ENCODE results near the gene CMTM1.

The CMTM1 gene

GRCh38 chr16:66551348-66551759 lies 14.9 kb upstream of the CMTM1 start:
- Histone ChIP-seq H3K9me3 (ENCODE audit: insufficient read depth, low read depth, low read length) (no peaks in the 10 kb centered on the region), H3F3A (ENCODE audit: low read depth) (peaks cover 14% of the 10 kb centered on the region; the same call in 1 of the 2 replicates), H3K79me2 (ENCODE audit: insufficient read depth, low read length) (peaks cover 68% of the 10 kb centered on the region), H3K9me2 (replicated peaks; ENCODE audit: low read depth, low read length) (no peaks in the 10 kb centered on the region), H3K4me2 (ENCODE audit: low read depth, low read length, poor library complexity, severe bottlenecking) (peak overlapping the region; percentile 98), H3K27me3 (ENCODE audit: insufficient read depth, low read length, poor library complexity, severe bottlenecking) (no peaks in the 10 kb centered on the region), H3K4me1 (ENCODE audit: insufficient read depth, low read length, poor library complexity, severe bottlenecking) (peaks cover 84% of the 10 kb centered on the region), H3K9ac (ENCODE audit: low read depth, low read length, poor library complexity, severe bottlenecking) (peak overlapping the region; percentile 92), H3K4me3 (ENCODE audit: low read length, poor library complexity, severe bottlenecking) (peak overlapping the region; percentile 94), H3K36me3 (ENCODE audit: insufficient read depth, low read length) (no peaks in the 10 kb centered on the region), H4K20me1 (ENCODE audit: insufficient read depth, low read length, poor library complexity, severe bottlenecking) (peaks cover 33% of the 10 kb centered on the region), H2AFZ (ENCODE audit: low read length) (no peak overlapping the region)
- TF ChIP-seq CTCF (conservative IDR thresholded peaks at IDR 0.05; ENCODE audit: low read length) (peak; percentile 56), EZH2phosphoT487 (IDR thresholded peaks at IDR 0.05; ENCODE audit: borderline replicate concordance) (no peak)

GRCh38 chr16:66551788-66552285 lies 14.4 kb upstream of the CMTM1 start:
- peaks cover 88% of the 10 kb centered on the region for H3K4me1 ChIP-seq (ENCODE audit: insufficient read depth, low read length, poor library complexity, severe bottlenecking)
- TF ChIP-seq CTCF (conservative IDR thresholded peaks at IDR 0.05; ENCODE audit: low read length) (no peak), EZH2phosphoT487 (IDR thresholded peaks at IDR 0.05; ENCODE audit: borderline replicate concordance) (no peak)
- peaks cover 73% of the 10 kb centered on the region for H3K79me2 ChIP-seq (ENCODE audit: insufficient read depth, low read length)

GRCh38 chr16:66552286-66553177 lies 13.7 kb upstream of the CMTM1 start, which contains the start of gene CKLF:
CKLF (plus strand) TSS chr16:66552576; CDS start chr16:66552716, 140 bp downstream.
- Histone ChIP-seq H3K27me3 (ENCODE audit: insufficient read depth, low read length, poor library complexity, severe bottlenecking) (no peaks in the 10 kb centered on the region), H2AFZ (ENCODE audit: low read length) (peak within 1 kb of the TSS; percentile 63; the same call in 1 of the 2 replicates), H3K4me1 (ENCODE audit: insufficient read depth, low read length, poor library complexity, severe bottlenecking) (peaks cover 87% of the 10 kb centered on the region), H3K4me2 (ENCODE audit: low read depth, low read length, poor library complexity, severe bottlenecking) (peak within 1 kb of the TSS; percentile 98), H3K36me3 (ENCODE audit: insufficient read depth, low read length) (no peaks in the 10 kb centered on the region), H3K4me3 (ENCODE audit: low read length, poor library complexity, severe bottlenecking) (peak within 1 kb of the TSS; percentile 94), H3K9me2 (replicated peaks; ENCODE audit: low read depth, low read length) (no peaks in the 10 kb centered on the region), H3K9me3 (ENCODE audit: insufficient read depth, low read depth, low read length) (no peaks in the 10 kb centered on the region), H3K9ac (ENCODE audit: low read depth, low read length, poor library complexity, severe bottlenecking) (peak within 1 kb of the TSS; percentile 92), H3F3A (ENCODE audit: low read depth) (peaks cover 14% of the 10 kb centered on the region; the same call in 1 of the 2 replicates), H4K20me1 (ENCODE audit: insufficient read depth, low read length, poor library complexity, severe bottlenecking) (peaks cover 43% of the 10 kb centered on the region), H3K79me2 (ENCODE audit: insufficient read depth, low read length) (peaks cover 76% of the 10 kb centered on the region)
- TF ChIP-seq EZH2phosphoT487 (IDR thresholded peaks at IDR 0.05; ENCODE audit: borderline replicate concordance) = no peak
- TF ChIP-seq CTCF (conservative IDR thresholded peaks at IDR 0.05; ENCODE audit: low read length) = no peak

More at GRCh38 chr16:66551788-66552285, 14.4 kb upstream of the CMTM1 start:
- no peaks in the 10 kb centered on the region for H3K27me3 ChIP-seq (ENCODE audit: insufficient read depth, low read length, poor library complexity, severe bottlenecking)
- H3K4me2 ChIP-seq (ENCODE audit: low read depth, low read length, poor library complexity, severe bottlenecking) = peak overlapping the region; percentile 98
- peak overlapping the region; percentile 61; the same call in 1 of the 2 replicates for H2AFZ ChIP-seq (ENCODE audit: low read length)
- H3K9ac ChIP-seq (ENCODE audit: low read depth, low read length, poor library complexity, severe bottlenecking) = peak overlapping the region; percentile 92
- peaks cover 14% of the 10 kb centered on the region; the same call in 1 of the 2 replicates for H3F3A ChIP-seq (ENCODE audit: low read depth)
- H3K9me2 ChIP-seq (replicated peaks; ENCODE audit: low read depth, low read length) = no peaks in the 10 kb centered on the region
- H3K36me3 ChIP-seq (ENCODE audit: insufficient read depth, low read length) = no peaks in the 10 kb centered on the region
- H3K4me3 ChIP-seq (ENCODE audit: low read length, poor library complexity, severe bottlenecking) = peak overlapping the region; percentile 94
- no peaks in the 10 kb centered on the region for H3K9me3 ChIP-seq (ENCODE audit: insufficient read depth, low read depth, low read length)
- H4K20me1 ChIP-seq (ENCODE audit: insufficient read depth, low read length, poor library complexity, severe bottlenecking) = peaks cover 38% of the 10 kb centered on the region
